Mammary epithelial cell (primary cell): Measurements from ENCODE around the gene DLX6.

Experiments
- CTCF ChIP-seq, 2 donors: IDR thresholded peaks in 1 of 2; conservative IDR thresholded peaks in 1 of 2; 2 replicates each; pipeline ENCODE4 v1.5.1; 2011 to 2012; ENCODE audit warnings: inconsistent platforms in 2 of 2, low read length in 2 of 2, mild to moderate bottlenecking in 2 of 2, control low read depth in 1 of 2, low read depth in 1 of 2; ENCODE audit not compliant: insufficient read depth in 1 of 2; ENCODE audit errors: extremely low read depth in 1 of 2
- EZH2 ChIP-seq: IDR thresholded peaks from 2 replicates; pipeline ENCODE4 v1.6.1; 2012; ENCODE audit warnings: low read length, inconsistent platforms, borderline replicate concordance

DNA sequence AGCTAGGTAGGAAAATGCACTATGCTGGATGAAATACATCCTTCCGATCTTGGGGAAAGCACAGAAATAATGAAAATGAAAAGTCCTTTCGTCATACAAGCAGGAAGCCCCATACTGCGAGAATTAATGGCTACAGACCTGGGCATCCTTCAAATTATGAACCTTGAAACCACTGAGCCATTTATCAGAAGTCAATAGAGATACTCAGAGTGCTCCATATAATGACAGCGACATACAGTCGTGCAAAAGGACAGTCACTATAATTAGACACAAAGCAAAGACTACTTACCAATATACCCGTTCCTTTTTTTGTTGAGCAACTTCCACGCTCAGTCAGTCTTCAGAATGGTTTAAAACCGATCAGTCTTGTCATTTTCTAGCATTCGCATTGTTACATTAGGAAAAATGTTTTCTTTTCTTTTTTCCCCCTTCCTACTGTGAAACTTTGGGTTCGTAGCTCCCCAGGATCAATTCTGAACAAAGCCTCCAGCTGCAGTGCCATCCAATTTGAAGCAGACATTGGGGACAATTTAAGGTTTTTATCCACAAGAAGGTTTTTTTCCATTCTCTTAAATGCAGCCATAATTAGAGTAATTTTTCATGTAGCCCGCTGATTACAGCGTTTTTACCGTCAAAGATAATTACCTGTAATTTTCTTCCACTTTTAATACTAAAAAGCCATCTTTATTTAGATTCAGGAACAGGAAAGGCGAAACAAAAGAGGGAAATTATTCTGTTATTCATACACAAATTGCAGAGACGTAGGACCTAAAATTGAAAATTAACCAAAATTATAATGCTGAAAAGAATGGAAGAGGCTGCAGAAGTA, 6.4 kb downstream of the DLX6 start:
- TF ChIP-seq CTCF (conservative IDR thresholded peaks at IDR 0.05 in 1 of 2, IDR thresholded peaks at IDR 0.05 in 1 of 2; ENCODE audit: extremely low read depth in 1 of 2, insufficient read depth in 1 of 2, low read depth in 1 of 2, low read length in 2 of 2) (no peak), EZH2 (no peak)
